ENCODE data around the gene PLPPR3. TPM values are rescaled to one million over a fixed set of nuclear protein-coding genes. Genes with fewer than 3 reads are reported as not detected.
"Not testable (repeated sequence)": the region's sequence is repeated elsewhere in the genome, so short reads cannot be mapped to it uniquely, and the experiment has no call there.

The PLPPR3 gene
- polyA plus RNA-seq, 1 donor: 0.52 TPM

- not testable (repeated sequence) for DNase-seq (ENCODE audit: low read depth)
Observed at GRCh38 chr19:853614-854220, 32.0 kb upstream of the PLPPR3 start.

- DNase-seq (ENCODE audit: low read depth): no peak
Observed at GRCh38 chr19:853014-853585, 31.3 kb upstream of the PLPPR3 start.

- no peak for DNase-seq (ENCODE audit: low read depth)
Observed at GRCh38 chr19:852136-853013, 30.6 kb upstream of the PLPPR3 start, which contains the start of gene ELANE. Gene ELANE, plus strand, starts transcription at chr19:852303. Its CDS starts 26 bp downstream, at chr19:852329.

- no peak for DNase-seq (ENCODE audit: low read depth)
Observed at GRCh38 chr19:850979-851335, 29.2 kb upstream of the PLPPR3 start.

DNA sequence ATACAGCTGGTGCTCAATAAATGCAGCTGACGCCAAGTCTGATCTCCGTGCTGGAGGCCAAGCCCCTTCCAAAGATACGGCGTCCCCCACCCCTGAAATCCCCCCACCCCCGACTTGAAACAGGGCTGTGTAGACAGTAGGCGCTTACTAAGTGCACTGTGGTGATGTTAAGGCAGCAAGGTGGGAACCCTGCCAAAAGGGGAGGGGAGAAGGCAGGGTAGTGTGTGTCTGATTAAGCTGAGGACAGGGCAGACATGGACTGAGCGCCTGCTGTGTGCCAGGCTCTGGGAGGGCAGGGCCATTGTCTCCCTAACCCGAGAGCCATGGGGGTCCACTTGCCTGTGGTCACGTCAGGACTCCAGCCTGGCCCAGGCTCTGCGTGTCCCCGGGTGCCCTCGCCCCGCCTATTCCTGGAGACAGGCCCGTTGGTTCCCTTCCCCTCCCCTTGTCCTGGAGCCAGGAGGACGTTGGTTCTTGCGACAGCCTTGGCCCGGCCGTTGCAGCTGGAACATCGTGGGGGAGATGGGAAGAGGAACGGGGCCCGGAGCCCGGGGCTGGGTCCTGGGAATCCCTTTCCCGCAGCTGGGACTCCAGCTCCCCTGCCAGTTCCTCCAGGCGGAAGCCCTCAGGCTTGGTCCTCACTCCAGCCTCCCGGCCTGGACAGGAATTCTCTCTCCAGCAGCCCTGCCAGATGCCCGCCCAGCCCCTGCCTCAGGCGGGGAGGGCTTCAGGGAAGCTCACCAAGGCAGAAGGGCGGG lies 28.6 kb upstream of the PLPPR3 start:
- DNase-seq (ENCODE audit: low read depth): no peak

DNA sequence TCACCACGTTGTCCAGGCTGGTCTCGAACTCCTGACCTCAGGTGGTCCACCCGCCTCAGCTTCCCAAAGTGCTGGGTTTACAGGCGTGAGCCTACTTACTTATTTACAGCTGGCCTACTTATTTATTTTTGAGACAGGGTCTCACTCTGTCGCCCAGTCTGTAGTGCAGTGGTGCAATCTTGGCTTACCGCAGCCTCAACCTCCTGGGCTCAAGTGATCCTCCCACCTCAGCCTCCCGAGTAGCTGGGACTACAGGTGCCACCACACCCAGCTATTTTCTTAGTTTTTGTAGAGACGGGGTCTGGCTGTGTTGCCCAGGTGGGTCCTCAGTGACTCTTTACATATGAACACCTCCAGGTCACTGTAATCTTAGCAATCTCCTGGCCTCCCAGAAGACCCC lies 27.4 kb upstream of the PLPPR3 start:
- not testable (repeated sequence) for DNase-seq (ENCODE audit: low read depth)

DNA sequence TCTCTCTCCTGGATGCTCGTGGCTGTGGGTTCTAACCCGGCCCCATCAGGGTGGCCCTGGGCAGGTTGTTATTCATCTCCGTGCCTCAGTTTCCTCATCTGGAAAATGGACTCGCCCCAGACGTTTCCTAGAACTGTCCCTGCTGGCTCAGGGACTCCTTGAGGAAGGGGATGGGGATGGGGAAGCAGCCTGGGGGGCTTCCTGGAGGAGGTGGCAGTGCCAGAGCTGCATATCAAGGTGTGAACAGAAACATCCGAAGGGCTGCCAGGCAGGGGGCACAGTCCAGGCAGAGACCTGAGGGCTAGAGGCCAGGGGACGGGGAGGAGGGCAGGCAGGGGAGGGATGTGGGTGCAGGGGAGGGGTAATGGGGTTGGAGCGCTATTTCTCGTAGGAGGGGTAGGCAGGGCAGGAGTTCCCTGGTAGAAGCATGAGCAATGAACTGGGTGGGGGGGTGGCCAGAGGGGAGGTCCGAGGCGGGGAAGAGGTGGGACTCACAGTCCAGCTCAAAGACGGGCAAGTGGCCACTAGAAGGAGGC lies 26.7 kb upstream of the PLPPR3 start:
- no peak for DNase-seq (ENCODE audit: low read depth)

- DNase-seq (ENCODE audit: low read depth): no peak
Observed at GRCh38 chr19:845707-846521, 24.2 kb upstream of the PLPPR3 start.

DNA sequence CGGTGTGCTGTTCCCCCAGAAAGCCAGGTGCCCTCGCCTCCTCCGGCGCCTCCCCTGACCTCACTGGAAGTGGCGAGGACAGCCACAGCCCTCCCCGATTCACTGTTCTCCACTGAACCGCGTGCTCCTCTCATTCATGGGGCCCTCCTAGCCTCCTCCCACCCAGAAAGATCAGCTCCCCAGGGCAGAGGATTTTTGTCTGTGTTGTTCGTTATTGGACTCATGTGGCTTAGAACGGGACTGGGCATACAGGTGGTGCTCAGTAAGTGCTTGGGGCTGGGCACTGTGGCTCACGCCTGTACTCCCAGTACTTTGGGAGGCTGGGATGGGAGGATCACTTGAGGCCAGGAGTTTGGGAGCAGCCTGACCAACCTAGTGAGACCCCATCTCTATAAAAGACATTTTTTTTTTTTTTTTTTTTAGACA lies 22.8 kb upstream of the PLPPR3 start:
- DNase-seq (ENCODE audit: low read depth): no peak

- DNase-seq (ENCODE audit: low read depth): no peak
Observed at GRCh38 chr19:843836-844545, 22.2 kb upstream of the PLPPR3 start.

DNA sequence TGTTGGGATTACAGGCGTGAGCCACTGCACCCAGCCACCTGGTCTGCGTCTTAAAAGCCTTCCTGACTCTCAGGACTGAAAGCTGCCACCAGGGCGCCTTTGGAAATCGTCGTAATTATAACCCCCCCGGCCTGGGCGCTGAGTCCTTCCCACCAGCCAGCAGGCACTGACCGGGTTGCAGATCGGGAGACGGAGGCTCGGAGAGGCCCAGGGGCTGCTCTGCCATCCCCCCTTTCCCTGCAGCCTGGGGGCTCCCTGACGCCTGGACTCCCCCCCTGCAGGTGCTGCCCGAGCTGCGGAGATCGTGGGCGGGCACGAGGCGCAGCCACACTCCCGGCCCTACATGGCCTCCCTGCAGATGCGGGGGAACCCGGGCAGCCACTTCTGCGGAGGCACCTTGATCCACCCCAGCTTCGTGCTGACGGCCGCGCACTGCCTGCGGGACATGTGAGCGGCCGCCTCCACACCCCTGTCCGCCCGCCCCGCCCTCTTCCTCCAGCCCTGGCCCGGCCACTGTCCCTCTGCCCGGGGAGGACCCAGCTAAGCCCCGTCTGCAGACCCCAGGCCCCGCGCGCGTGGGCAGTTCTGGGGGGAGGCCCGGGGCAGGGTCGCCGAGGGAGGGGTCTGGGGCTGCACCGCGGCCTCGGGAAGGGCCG lies 21.6 kb upstream of the PLPPR3 start:
- DNase-seq (ENCODE audit: low read depth): no peak

GRCh38 chr19:842802-843179 lies 21.0 kb upstream of the PLPPR3 start:
- DNase-seq (ENCODE audit: low read depth): not testable (repeated sequence)

DNA sequence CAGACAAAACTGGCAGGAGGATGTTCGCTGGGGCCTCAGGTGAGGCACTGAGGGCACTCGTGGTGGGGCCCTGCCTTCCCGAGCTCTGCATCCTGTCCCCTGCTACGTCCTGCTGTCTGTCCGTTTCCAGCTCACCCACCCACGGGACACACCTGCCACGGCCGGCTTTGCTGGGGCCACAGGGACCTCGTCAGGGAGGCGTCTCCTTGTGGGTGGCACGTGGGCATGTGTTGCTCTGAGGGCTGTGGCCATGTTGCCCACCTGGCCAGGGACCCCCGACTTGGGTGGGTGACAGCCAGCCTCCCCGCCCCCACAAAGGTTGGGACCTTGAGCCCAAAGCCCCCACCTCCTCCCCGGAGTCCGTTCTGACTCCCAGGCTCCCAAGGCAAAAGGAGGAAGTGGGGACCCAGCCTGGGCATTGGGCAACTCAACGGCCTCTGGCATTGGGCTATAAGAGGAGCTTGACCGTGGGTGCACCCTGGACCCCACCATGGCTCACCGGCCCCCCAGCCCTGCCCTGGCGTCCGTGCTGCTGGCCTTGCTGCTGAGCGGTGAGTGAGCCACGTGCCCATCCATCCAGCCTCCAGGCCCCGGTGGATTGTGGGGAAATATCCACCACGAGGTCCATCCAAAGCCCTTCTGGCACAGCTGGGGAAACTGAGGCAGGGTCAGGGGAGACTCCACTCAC lies 18.9 kb upstream of the PLPPR3 start, which contains the start of gene PRTN3:
PRTN3 (plus strand) TSS at position 481 of the 688 bp plus-strand sequence; CDS start at position 491, 10 bp downstream.
- no peak for DNase-seq (ENCODE audit: low read depth)

- DNase-seq (ENCODE audit: low read depth): no peak
Observed at GRCh38 chr19:835210-835810, 13.6 kb upstream of the PLPPR3 start.

DNA sequence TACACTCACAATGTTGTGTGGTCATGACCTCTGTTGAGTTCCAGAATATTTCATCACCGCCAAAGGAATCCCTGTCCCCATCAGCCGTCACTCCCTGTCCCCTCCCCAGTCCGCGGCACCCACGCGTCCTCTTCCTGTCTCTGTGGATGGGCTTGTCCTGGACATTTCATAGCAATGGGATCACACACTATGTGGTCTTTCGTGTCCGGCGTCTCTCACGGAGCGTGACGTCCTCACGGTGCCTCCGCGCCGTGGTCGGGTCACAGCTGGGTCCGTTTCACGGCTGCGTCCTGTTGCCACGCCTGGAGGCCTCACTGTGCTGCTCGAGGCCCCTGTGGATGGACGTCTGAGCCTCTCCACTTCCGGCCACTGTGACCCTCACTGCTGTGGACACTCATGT lies 12.5 kb upstream of the PLPPR3 start:
- DNase-seq (ENCODE audit: low read depth): no peak

DNA sequence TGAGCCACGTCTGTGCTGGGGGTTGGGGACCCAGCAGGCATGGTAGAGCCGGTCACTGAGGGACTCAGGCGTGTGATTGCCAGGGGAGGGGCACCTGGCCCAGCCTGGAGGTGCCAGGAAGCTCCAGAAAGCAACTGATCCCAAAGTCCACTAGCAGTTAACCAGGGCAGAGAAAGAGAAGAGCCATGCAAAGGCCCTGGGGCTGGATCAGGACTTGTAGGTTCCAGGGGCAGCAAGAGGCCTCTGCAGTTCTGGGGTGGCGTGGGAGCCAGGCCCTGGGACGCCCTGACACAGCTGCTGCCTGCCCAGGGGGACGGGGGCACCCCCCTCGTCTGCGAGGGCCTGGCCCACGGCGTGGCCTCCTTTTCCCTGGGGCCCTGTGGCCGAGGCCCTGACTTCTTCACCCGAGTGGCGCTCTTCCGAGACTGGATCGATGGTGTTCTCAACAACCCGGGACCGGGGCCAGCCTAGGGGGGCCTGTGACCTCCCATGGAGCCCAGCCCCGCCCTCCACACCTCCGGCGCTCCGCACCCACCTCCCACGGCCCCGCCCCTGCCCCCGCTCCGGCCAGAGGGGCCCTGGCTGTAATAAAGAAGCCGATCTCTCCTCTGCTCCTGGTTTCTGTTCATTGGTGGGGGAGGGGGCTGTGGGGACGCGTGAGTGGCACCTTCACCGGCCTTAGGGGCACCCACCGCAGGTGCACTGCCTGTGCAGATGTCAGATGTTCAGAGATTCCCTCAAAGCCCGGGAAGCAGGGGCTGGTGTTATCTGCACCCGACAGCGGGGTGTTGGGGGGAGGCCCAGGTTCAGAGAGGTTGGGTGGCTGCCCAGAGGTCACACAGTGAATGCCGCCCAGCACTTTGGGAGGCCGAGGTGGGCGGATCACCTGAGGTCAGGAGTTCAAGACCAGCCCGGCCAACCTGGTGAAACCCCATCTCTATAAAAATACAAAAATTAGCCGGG lies 9.9 kb upstream of the PLPPR3 start:
- no peak for DNase-seq (ENCODE audit: low read depth)

- no peak for DNase-seq (ENCODE audit: low read depth)
Observed at GRCh38 chr19:829129-829758, 7.5 kb upstream of the PLPPR3 start.
